Progenitor cell of endocrine pancreas (in vitro differentiated cells): ENCODE data around the gene GNG12. TPM values are rescaled to one million over a fixed set of nuclear protein-coding genes. Genes with fewer than 3 reads are reported as not detected.

ENCODE experiments used
- DNase-seq: peaks from one replicate; pipeline ENCODE4 v3.0.0; 2021; ENCODE audit warnings: low spot score; ENCODE audit not compliant: unreplicated experiment
- H3K27ac Mint-ChIP-seq: 2 replicates; pipeline ENCODE4 v1.8.0; 2021; ENCODE audit warnings: mild to moderate bottlenecking, moderate library complexity, mixed read lengths
- H3K27me3 Mint-ChIP-seq: 2 replicates; pipeline ENCODE4 v1.8.0; 2021; ENCODE audit warnings: mixed read lengths
- H3K36me3 Mint-ChIP-seq: 2 replicates; pipeline ENCODE4 v1.8.0; 2022; ENCODE audit warnings: mixed read lengths; ENCODE audit not compliant: insufficient read depth
- H3K4me1 Mint-ChIP-seq: 2 replicates; pipeline ENCODE4 v1.8.0; 2021; ENCODE audit warnings: low read depth, mixed read lengths
- H3K4me3 Mint-ChIP-seq: 2 replicates; pipeline ENCODE4 v1.8.0; 2021; ENCODE audit warnings: low read depth, mild to moderate bottlenecking, moderate library complexity, mixed read lengths
- H3K9me3 Mint-ChIP-seq: 2 replicates; pipeline ENCODE4 v1.8.0; 2021; ENCODE audit warnings: low read depth, mixed read lengths
- CTCF ChIP-seq: fragments of 200-600 bp; sonication (generic); IDR thresholded peaks from one replicate; pipeline ENCODE4 v1.5.0; 2021; ENCODE audit warnings: antibody characterized with exemption, mild to moderate bottlenecking; ENCODE audit not compliant: unreplicated experiment
- total RNA-seq: library from RNA; stranded (reverse); gene quantifications from 2 replicates; pipeline ENCODE4 v1.2.1, GENCODE V29; 2021

The GNG12 gene
- total RNA-seq, 1 donor from 2014 or later, result 8.9 TPM

DNA sequence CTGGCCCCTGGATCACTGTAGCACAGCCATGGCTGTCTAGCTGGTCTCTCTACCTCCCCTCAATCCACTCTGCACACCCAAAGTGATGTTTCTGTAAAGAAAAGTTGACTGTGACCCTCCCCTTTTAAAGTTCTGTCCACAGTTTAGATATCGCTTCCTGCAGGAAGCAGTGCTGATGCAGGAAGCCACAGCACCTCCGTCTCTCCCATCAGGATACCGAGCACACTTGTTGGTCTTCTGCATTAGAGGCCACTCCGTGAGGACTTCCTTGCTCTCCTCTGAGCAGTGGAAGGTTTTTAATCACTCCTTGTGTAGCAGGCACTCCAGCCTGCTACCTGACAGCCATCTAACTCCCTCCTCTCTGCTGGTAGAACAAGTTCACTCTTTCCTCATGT is 78.7 kb downstream of the GNG12 start:
- Mint-ChIP-seq H3K27me3 (no peaks in the 10 kb centered on the region), H3K4me3 (no peak overlapping the region), H3K9me3 (no peaks in the 10 kb centered on the region), H3K36me3 (no peaks in the 10 kb centered on the region), H3K27ac (no peak overlapping the region), H3K4me1 (peaks cover 19% of the 10 kb centered on the region)
- no peak for DNase-seq
- no peak for TF ChIP-seq CTCF

GRCh38 chr1:67753776-67754525 is 79.3 kb downstream of the GNG12 start:
- no peak for TF ChIP-seq CTCF
- no peak for DNase-seq
- peaks cover 23% of the 10 kb centered on the region for H3K4me1 Mint-ChIP-seq
- H3K4me3 Mint-ChIP-seq, result no peak overlapping the region
- peak overlapping the region; percentile 38 for H3K27ac Mint-ChIP-seq
- H3K27me3 Mint-ChIP-seq, result no peaks in the 10 kb centered on the region
- H3K9me3 Mint-ChIP-seq, result no peaks in the 10 kb centered on the region
- H3K36me3 Mint-ChIP-seq, result no peaks in the 10 kb centered on the region

DNA sequence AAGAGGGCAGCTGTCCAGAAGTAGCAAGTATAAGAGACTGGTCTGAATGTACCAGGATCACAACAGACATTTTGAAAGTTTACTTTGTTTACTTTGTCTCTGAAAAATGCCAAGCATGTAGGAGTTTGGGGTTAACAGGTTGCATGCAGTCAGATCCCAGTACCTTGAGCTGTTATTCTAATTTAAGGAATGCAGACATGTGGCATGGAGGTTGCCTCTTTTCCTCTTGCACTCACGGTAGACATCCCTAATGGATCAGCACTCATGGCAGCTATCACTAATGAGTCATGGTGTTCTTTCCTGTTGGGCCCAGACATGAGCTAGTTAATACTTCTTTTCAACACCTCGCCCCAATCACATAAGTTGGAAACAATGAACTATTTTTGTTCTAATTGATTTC is 81.0 kb downstream of the GNG12 start:
- Mint-ChIP-seq H3K9me3 (no peaks in the 10 kb centered on the region), H3K36me3 (no peaks in the 10 kb centered on the region), H3K27ac (no peak overlapping the region), H3K4me3 (no peak overlapping the region), H3K4me1 (peaks cover 37% of the 10 kb centered on the region), H3K27me3 (no peaks in the 10 kb centered on the region)
- DNase-seq, result no peak
- no peak for TF ChIP-seq CTCF

- Mint-ChIP-seq H3K27ac (no peak overlapping the region), H3K4me1 (peaks cover 46% of the 10 kb centered on the region)
Observed at GRCh38 chr1:67750691-67751054, 82.6 kb downstream of the GNG12 start.

More at GRCh38 chr1:67750691-67751054, 82.6 kb downstream of the GNG12 start:
- no peaks in the 10 kb centered on the region for H3K27me3 Mint-ChIP-seq
- no peak for DNase-seq
- no peak for TF ChIP-seq CTCF
- no peak overlapping the region for H3K4me3 Mint-ChIP-seq
- no peaks in the 10 kb centered on the region for H3K9me3 Mint-ChIP-seq
- H3K36me3 Mint-ChIP-seq, result no peaks in the 10 kb centered on the region
